NCI-H2081 treated with DMSO at 0.1 percent for 48 hours (cell line): Measurements from ENCODE around the gene WDR62.
"Not testable (repeated sequence)": the region's sequence is repeated elsewhere in the genome, so short reads cannot be mapped to it uniquely, and the experiment has no call there.

Experiments used
- DNase-seq: peaks from one replicate; lab custom pipeline; 2025; lab: John Stamatoyannopoulos, UW

WDR62 gene

GRCh38 chr19:36110487-36111199 lies 55.9 kb downstream of the WDR62 start, which contains the start of gene OVOL3:
Gene OVOL3, plus strand, starts transcription at chr19:36111143. Its CDS starts 60 bp downstream, at chr19:36111203.
- DNase-seq, result no peak

- DNase-seq, result no peak
Measured at GRCh38 chr19:36111200-36111539, 56.5 kb downstream of the WDR62 start.

GRCh38 chr19:36112678-36113077 lies 58.0 kb downstream of the WDR62 start:
- DNase-seq, result no peak

DNA sequence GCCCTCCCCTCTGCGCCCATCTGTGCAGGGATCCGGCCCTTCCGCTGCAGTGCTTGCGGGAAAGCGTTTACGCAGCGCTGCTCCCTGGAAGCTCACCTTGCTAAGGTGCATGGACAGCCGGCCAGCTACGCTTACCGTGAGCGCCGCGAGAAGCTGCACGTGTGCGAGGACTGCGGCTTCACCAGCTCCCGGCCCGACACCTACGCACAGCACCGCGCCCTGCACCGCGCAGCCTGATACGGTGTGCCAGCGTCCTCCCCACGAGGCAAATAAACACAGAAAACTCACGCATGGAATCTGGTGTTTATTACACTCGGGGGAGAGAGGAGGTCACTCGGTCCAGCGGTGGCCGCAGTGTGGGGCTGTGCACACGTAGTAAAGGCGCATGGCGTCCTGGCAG lies 58.7 kb downstream of the WDR62 start:
- no peak for DNase-seq

DNA sequence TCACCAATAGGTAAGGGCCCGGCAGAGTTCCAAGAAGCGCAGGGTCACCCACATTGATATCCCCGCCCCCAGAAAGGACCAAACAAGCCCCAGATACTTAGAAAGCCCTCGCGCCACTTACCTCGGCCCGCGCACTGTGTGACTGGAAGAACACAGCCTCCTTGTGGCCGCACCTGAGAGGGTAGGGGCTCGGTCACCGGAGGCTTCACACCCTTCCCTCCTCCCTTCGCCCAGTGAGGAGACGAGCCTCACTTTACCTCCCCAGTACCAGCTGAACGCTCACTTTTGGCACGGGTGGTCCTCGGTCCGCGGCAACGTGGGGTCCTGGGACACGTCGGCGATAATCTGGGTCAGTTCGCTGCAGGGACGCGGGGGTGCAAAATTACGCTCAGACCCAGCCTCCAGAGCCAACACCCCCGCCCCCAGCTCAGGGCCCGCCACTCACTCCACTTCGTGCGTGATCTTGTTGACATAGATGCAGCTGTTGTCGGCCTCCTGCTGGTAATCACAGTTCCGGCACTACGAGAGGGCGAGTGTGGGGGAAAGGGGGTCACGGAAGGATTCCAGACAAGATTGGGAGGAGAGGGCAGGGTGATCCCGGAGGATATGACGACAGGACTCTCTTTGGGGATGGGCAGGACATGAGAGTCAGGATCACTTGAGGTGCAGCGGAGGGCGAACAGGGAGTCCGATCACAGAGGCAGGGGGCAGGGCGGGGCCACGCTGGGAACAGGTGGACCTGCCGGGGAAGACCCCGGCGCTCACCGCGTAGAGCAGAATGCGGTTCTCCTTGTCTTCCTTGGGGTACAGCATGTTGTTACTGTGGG lies 59.4 kb downstream of the WDR62 start:
- DNase-seq, result no peak

DNA sequence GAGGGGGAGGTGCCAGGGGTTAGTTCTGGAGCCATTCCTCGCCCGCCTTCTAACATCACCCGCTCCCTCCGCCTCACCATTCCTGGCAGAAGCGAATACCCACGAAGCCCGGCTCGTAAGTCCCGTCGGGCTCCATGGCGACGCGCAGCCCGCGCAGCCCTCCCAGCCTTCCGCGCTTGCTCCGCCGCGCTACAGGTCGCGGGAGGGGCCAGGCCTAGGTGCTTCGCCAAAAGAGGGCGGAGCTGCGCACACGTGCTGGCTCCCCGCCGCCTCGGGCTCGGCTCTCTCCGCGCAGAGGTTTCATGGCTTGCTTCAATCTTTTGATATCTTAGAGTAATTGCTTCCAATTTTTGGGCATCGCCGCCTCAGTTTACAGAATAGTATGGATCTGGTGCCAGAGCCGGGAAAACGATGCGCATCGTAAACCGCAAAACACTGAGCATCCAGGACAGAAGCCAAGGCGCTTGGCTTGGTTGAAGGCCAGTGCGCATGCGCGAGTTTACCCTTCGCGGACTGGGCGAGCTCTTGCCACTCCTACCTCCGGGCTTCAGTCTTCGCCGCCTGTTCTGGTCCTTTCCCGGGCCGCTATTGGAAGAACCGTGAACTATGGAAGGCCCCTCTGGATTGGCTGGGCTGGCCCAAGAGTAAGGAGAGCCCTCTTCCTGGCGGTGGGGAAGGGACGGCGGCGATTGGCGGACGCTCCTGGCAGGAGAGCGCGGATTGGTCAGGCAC lies 60.2 kb downstream of the WDR62 start, which contains the start of gene POLR2I:
Gene POLR2I, minus strand, starts transcription at position 155 of the 732 bp plus-strand sequence. Its CDS starts 19 bp downstream, at position 136.
- DNase-seq, result peak; percentile 98

DNA sequence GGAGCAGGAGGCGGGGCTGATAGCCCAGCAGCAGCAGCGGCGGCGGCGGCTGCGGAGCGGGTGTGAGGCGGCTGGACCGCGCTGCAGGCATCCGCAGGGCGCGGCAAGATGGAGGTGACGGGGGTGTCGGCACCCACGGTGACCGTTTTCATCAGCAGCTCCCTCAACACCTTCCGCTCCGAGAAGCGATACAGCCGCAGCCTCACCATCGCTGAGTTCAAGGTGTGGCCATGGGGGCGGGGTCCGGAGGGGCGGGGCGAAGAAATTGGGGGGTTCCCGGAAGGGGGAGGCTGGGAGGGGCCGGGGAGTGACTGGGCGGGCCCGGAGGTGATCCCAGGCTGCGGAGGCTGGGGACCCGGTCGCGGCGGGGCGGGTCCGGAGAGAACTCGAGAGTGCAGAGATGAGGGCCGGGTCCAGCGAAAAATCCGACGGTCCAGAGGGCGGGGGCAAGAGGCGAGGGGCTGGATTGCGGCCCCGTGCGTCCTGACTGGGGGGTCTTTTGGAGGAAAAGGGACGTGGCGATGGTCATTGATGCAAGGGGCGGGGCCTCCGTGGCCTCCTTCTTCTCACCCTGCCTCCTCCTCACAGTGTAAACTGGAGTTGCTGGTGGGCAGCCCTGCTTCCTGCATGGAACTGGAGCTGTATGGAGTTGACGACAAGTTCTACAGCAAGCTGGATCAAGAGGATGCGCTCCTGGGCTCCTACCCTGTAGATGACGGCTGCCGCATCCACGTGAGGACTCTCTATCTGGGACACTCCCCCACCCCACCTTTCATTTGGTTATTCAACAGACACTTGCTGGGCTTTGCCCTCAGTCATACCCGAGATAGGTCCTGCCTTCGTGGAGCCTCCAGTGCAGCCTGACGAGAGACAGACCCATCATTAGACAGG lies 61.0 kb downstream of the WDR62 start, which contains the start of gene TBCB:
Gene TBCB, plus strand, starts transcription at position 16 of the 891 bp plus-strand sequence. Its CDS starts 93 bp downstream, at position 109.
- no peak for DNase-seq

DNA sequence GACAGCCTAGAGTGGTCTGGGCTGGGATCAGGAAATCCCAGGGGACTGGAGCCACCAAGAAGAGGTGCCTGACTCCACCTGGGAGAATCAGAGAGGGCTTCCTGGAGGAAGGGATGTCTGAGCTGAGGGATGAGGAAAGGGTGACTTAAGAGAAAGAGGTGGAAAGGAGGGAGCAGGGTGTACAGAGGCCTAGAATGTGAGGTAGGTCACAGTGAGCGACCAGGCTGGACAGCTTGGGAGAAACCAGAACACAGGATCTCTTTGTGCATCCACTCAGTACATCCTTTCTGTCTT lies 61.6 kb downstream of the WDR62 start:
- no peak for DNase-seq

DNA sequence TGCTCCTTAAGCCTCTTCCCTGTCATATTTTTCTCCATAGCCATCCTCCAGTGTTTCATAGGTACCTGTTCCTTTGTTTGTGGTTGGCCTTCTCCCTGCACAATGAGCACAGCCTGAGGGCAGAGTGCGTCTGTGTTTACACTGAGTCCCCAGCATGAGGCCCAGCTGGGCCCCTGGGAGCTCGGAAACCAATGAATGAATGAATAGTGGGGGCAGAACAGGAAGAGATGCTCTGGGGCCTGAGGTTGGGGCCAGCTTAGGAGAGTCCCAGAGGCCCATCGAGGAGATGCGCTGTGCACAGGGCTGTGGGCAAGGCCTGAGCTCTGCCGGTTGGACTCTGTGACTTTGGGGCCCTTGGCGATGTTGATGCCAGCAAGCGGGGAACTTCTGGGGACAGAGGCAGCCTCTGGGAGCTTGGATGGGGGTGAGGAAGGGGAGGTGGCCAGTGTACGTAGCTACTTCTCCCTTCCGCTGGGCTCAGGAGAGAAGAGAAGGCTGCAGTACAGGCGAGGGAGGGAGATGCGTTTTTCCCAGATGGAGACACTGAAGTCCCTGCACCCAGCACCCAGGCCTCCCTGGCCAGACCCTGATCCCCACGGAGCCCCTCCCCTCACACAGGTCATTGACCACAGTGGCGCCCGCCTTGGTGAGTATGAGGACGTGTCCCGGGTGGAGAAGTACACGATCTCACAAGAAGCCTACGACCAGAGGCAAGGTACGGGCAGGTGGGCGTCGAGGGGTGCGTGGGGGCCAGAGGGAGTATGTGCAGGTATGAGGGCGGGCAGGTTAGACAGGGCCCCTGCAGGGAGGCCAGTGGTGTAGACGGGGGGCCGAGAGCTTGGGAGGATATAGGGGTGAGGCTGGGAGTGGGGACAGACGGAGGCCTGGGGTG lies 65.6 kb downstream of the WDR62 start:
- no peak for DNase-seq

- DNase-seq, result no peak
Measured at GRCh38 chr19:36120984-36121358, 66.3 kb downstream of the WDR62 start.

DNA sequence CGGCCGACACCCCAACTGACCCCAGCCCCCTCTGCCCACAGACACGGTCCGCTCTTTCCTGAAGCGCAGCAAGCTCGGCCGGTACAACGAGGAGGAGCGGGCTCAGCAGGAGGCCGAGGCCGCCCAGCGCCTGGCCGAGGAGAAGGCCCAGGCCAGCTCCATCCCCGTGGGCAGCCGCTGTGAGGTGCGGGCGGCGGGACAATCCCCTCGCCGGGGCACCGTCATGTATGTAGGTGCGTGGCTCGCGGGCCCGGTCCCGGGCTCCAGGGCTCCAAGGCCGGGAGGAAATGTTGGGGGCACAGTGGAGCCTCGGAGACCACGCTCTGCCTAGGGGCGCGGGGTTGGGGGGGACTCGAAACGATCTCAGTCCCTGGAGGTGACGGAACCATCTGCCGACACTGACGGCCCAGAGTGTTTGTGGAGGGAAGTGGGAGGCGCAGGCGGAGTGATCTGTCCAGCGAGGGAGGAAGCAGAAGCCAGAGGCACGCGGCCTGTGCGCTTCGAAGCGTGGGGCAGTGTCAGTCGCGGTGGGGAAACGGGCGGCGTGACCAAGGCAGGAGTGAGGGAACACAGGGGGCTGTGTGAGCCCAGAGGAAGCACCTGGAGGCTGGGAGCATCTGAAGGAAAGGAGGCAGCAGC lies 66.9 kb downstream of the WDR62 start:
- no peak for DNase-seq

- DNase-seq, result no peak
Measured at GRCh38 chr19:36125557-36125956, 70.9 kb downstream of the WDR62 start.

DNA sequence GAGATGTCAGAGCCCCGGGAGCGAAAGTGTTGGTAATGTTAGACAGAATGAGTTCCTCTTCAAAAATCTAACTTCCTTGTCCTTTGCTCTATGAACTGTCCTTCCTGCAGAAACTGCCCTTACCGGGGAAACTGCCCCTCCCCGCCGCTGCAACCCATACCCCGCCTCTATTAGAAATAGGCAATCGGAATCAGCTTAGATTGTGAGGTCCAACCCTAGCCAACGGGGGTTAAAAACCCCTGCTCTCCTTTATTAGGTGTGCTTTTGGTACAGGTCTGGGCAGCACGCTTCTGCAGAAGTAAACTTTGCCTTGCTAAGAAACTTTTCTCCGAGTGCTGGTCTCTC lies 73.7 kb downstream of the WDR62 start:
- DNase-seq, result no peak

- DNase-seq, result not testable (repeated sequence)
Measured at GRCh38 chr19:36131221-36131620, 76.5 kb downstream of the WDR62 start.

- not testable (repeated sequence) for DNase-seq
Measured at GRCh38 chr19:36134867-36135266, 80.2 kb downstream of the WDR62 start.

DNA sequence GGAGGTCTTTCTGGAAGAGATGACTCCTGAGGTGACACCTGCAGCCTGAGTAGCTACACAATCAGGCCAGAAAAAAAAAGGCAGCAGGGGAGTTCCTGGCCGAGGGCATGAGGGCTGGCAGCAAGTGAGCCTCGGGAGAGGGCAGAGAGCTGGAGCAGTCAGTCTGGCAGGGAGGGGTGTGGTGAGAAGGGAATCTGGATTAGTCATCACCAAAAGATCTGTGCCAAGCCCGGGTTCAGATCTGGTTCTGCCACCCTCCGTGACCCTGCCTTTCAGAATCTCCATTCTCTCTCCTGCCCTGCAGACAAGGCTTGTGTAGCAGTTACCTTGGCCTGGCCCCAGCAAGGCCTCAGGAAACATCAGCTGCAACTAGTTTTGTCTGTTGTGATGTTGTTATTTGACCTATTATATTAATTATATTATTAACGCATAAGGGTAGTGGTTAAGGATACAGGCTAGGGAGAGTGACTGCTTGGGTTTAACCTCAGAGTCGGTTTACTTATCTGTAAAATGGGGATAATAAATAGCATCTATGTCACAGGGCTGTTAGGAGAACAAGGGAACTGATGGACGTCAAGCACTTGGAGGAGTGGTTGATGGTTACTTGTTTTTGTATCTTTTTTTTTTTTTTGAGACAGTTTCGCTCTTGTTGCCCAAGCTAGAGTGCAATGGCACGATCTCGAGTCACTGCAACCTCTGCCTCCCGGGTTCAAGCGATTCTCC lies 82.4 kb downstream of the WDR62 start:
- no peak for DNase-seq

DNA sequence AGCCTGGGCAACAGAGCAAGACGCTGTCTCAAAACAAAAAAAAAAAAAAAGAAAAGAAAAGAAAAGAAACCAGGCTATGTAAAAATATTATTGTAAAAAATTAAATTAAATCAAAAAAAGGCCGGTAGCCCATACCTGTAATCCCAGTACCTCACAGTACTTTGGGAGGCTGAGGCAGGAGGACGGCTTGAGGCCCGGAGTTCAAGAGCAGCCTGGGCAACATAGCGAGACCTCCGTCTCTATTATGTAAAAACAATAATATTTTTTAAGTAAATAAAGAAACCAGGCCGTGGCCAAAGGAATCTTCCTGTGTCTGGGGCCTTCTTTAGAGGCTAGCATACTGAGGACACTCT lies 84.4 kb downstream of the WDR62 start:
- no peak for DNase-seq

DNA sequence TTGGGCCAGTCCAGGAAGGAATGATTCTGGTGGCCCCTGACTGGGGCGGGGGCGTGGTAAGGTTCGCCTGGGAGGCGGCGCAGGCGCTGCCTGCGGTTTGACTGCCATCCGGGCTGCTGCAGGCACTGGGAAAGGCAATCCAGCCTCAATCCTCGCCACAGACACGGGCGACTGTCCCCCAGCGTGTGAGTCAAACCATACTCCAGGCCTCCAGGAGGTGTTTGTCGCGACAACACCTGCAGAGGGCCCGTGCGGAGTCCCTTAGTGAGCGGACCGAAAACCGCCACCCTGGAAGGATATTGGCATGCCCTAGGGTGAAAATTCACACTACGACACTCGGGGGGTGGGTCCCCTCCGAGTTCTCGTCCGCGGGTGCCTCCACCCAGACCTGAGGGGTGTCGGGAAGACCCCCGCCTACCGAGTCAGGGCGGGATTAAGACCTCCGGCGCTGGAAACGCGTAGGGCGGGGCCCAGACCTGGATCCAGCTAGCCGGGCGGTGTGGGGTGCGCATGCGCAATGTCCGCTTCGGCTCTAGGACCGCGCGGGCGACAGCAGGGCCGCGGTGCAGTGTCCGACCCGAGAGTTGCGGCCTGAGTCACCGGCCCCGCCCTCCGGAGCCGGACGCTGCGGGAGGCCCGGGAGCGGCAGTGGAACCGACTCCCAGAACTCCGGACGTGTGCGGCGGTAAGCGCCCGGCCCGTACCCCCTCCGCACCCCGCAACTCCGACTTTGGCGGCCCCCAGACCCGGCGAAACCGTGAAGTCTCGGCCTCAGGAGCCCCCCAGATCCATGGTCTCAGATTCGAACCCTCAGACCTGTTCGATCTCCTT lies 85.0 kb downstream of the WDR62 start, which contains the start of gene CAPNS1:
Gene CAPNS1, plus strand, starts transcription at position 594 of the 831 bp plus-strand sequence. CDS start 946 bp downstream, outside the sequence.
- peak; percentile 64 for DNase-seq
